ENCODE measurements around the gene VPS26B.
A peak's percentile ranks its signal among the peaks of the same experiment; 100 is the strongest.

VPS26B gene

GRCh38 chr11:134257101-134257500, 32.6 kb downstream of the VPS26B start:
- DNase-seq (ENCODE audit: low read depth): no peak
- H3K4me3 ChIP-seq (ENCODE audit: low read depth, low read length): no peak overlapping the region
- no peak for TF ChIP-seq CTCF (IDR thresholded peaks at IDR 0.05; ENCODE audit: low read depth, low read length)
- TF ChIP-seq POLR2A (IDR thresholded peaks at IDR 0.05; ENCODE audit: extremely low read depth, insufficient read length): no peak
- no peak for TF ChIP-seq MYC (IDR thresholded peaks at IDR 0.05; ENCODE audit: low read depth, low read length)
- no peak for TF ChIP-seq MAX (IDR thresholded peaks at IDR 0.05; ENCODE audit: low read depth, low read length)

GRCh38 chr11:134258577-134258976, 34.1 kb downstream of the VPS26B start:
- H3K4me3 ChIP-seq (ENCODE audit: low read depth, low read length): no peak overlapping the region
- no peak for DNase-seq (ENCODE audit: low read depth)
- no peak for TF ChIP-seq MYC (IDR thresholded peaks at IDR 0.05; ENCODE audit: low read depth, low read length)
- TF ChIP-seq CTCF (IDR thresholded peaks at IDR 0.05; ENCODE audit: low read depth, low read length): no peak
- TF ChIP-seq MAX (IDR thresholded peaks at IDR 0.05; ENCODE audit: low read depth, low read length): no peak
- TF ChIP-seq POLR2A (IDR thresholded peaks at IDR 0.05; ENCODE audit: extremely low read depth, insufficient read length): no peak

GRCh38 chr11:134260503-134260902, 36.0 kb downstream of the VPS26B start:
- H3K4me3 ChIP-seq (ENCODE audit: low read depth, low read length): no peak overlapping the region
- TF ChIP-seq POLR2A (IDR thresholded peaks at IDR 0.05; ENCODE audit: extremely low read depth, insufficient read length): no peak
- TF ChIP-seq MYC (IDR thresholded peaks at IDR 0.05; ENCODE audit: low read depth, low read length): no peak
- no peak for TF ChIP-seq MAX (IDR thresholded peaks at IDR 0.05; ENCODE audit: low read depth, low read length)
- no peak for TF ChIP-seq CTCF (IDR thresholded peaks at IDR 0.05; ENCODE audit: low read depth, low read length)
- DNase-seq (ENCODE audit: low read depth): peak; percentile 47

- no peak overlapping the region for H3K4me3 ChIP-seq (ENCODE audit: low read depth, low read length)
- DNase-seq (ENCODE audit: low read depth): no peak
- TF ChIP-seq MAX (IDR thresholded peaks at IDR 0.05; ENCODE audit: low read depth, low read length): no peak
- TF ChIP-seq CTCF (IDR thresholded peaks at IDR 0.05; ENCODE audit: low read depth, low read length): no peak
- TF ChIP-seq MYC (IDR thresholded peaks at IDR 0.05; ENCODE audit: low read depth, low read length): no peak
- no peak for TF ChIP-seq POLR2A (IDR thresholded peaks at IDR 0.05; ENCODE audit: extremely low read depth, insufficient read length)
These were observed 36.5 kb downstream of the VPS26B start for GRCh38 chr11:134260983-134261382.

GRCh38 chr11:134261626-134262488, 37.4 kb downstream of the VPS26B start:
- no peak overlapping the region for H3K4me3 ChIP-seq (ENCODE audit: low read depth, low read length)
- TF ChIP-seq CTCF (IDR thresholded peaks at IDR 0.05; ENCODE audit: low read depth, low read length) (peak; percentile 75), MYC (IDR thresholded peaks at IDR 0.05; ENCODE audit: low read depth, low read length) (no peak), MAX (IDR thresholded peaks at IDR 0.05; ENCODE audit: low read depth, low read length) (no peak), POLR2A (IDR thresholded peaks at IDR 0.05; ENCODE audit: extremely low read depth, insufficient read length) (no peak)
- peak; percentile 51 for DNase-seq (ENCODE audit: low read depth)

All from NB4 (cell line).